NCI-H1694 treated with DMSO at 0.1 percent for 48 hours (cell line): ENCODE results near the gene DMTF1.

Source experiments
- DNase-seq: peaks from one replicate; lab custom pipeline; 2025; lab: John Stamatoyannopoulos, UW

DMTF1 gene

GRCh38 chr7:87147500-87147899, 4.8 kb upstream of the DMTF1 start:
- no peak for DNase-seq

GRCh38 chr7:87148332-87148955, 3.8 kb upstream of the DMTF1 start:
- DNase-seq, result peak; percentile 77

- no peak for DNase-seq
Observed at GRCh38 chr7:87151002-87151728, 1.1 kb upstream of the DMTF1 start.

- peak; percentile 78 for DNase-seq
Observed at GRCh38 chr7:87151729-87152111, 533 bp upstream of the DMTF1 start.

GRCh38 chr7:87152897-87153641, 816 bp downstream of the DMTF1 start:
- DNase-seq, result peak; percentile 14

GRCh38 chr7:87154166-87154565, 1.9 kb downstream of the DMTF1 start:
- DNase-seq, result no peak

- DNase-seq, result no peak
Observed at GRCh38 chr7:87154569-87154968, 2.3 kb downstream of the DMTF1 start.

- DNase-seq, result no peak
Observed at GRCh38 chr7:87155788-87156187, 3.5 kb downstream of the DMTF1 start.

- no peak for DNase-seq
Observed at GRCh38 chr7:87156709-87157108, 4.5 kb downstream of the DMTF1 start.

GRCh38 chr7:87159538-87159937, 7.3 kb downstream of the DMTF1 start:
- DNase-seq, result no peak

GRCh38 chr7:87164433-87164832, 12.2 kb downstream of the DMTF1 start:
- DNase-seq, result no peak

GRCh38 chr7:87170828-87171227, 18.6 kb downstream of the DMTF1 start:
- DNase-seq, result no peak

GRCh38 chr7:87171282-87171934, 19.2 kb downstream of the DMTF1 start:
- DNase-seq, result no peak

- DNase-seq, result no peak
Observed at GRCh38 chr7:87173471-87173870, 21.2 kb downstream of the DMTF1 start.

- no peak for DNase-seq
Observed at GRCh38 chr7:87178320-87178719, 26.1 kb downstream of the DMTF1 start.

GRCh38 chr7:87179180-87179579, 26.9 kb downstream of the DMTF1 start:
- no peak for DNase-seq

- DNase-seq, result no peak
Observed at GRCh38 chr7:87187120-87187519, 34.9 kb downstream of the DMTF1 start.

GRCh38 chr7:87188930-87189329, 36.7 kb downstream of the DMTF1 start:
- DNase-seq, result no peak

GRCh38 chr7:87190783-87191182, 38.5 kb downstream of the DMTF1 start:
- no peak for DNase-seq

GRCh38 chr7:87192784-87193487, 40.7 kb downstream of the DMTF1 start:
- no peak for DNase-seq

- no peak for DNase-seq
Observed at GRCh38 chr7:87193912-87194311, 41.7 kb downstream of the DMTF1 start.

GRCh38 chr7:87199241-87199640, 47.0 kb downstream of the DMTF1 start:
- DNase-seq, result no peak
